Activated CD4-positive, CD25-positive, alpha-beta regulatory T cell treated with anti-CD3 and anti-CD28 coated beads, Interleukin-2, amount 50 U/mL, for 24 hours (primary cell): Measurements from ENCODE around the gene HEMK1.

Experiments
- ATAC-seq, 2 donors: fragments of 150-1000 bp; cut with Tn5 transposase; one replicate each; pipeline ENCODE4 v1.10.0; 2021; ENCODE audit warnings: mild to moderate bottlenecking in 1 of 2, moderate library complexity in 1 of 2

Gene HEMK1

GRCh38 chr3:50577348-50577747 is 8.0 kb downstream of the HEMK1 start:
- no peak for ATAC-seq

- ATAC-seq = peak in 1 of 2 donors; percentile 42
Measured at GRCh38 chr3:50580683-50581458, 11.5 kb downstream of the HEMK1 start.

- no peak for ATAC-seq
Measured at GRCh38 chr3:50581459-50581842, 12.1 kb downstream of the HEMK1 start.

- ATAC-seq = no peak
Measured at GRCh38 chr3:50582083-50582482, 12.8 kb downstream of the HEMK1 start.

GRCh38 chr3:50583897-50584296 is 14.6 kb downstream of the HEMK1 start:
- no peak for ATAC-seq

- ATAC-seq = no peak
Measured at GRCh38 chr3:50584391-50584790, 15.1 kb downstream of the HEMK1 start.

- ATAC-seq = no peak
Measured at GRCh38 chr3:50585919-50586762, 16.8 kb downstream of the HEMK1 start.

GRCh38 chr3:50586763-50587070 is 17.4 kb downstream of the HEMK1 start:
- ATAC-seq = no peak

- no peak for ATAC-seq
Measured at GRCh38 chr3:50587373-50587772, 18.1 kb downstream of the HEMK1 start.

GRCh38 chr3:50587806-50588758 is 18.8 kb downstream of the HEMK1 start:
- peak; percentile 49 to 62 for ATAC-seq

GRCh38 chr3:50588759-50589433 is 19.6 kb downstream of the HEMK1 start:
- no peak for ATAC-seq

- peak; percentile 2 to 9 for ATAC-seq
Measured at GRCh38 chr3:50591196-50591741, 21.9 kb downstream of the HEMK1 start.

- ATAC-seq = no peak
Measured at GRCh38 chr3:50592568-50592967, 23.2 kb downstream of the HEMK1 start.

- ATAC-seq = no peak
Measured at GRCh38 chr3:50594253-50594785, 25.0 kb downstream of the HEMK1 start.

- ATAC-seq = no peak
Measured at GRCh38 chr3:50599115-50599715, 29.9 kb downstream of the HEMK1 start.

- no peak for ATAC-seq
Measured at GRCh38 chr3:50599716-50600118, 30.4 kb downstream of the HEMK1 start.

GRCh38 chr3:50600141-50600753 is 30.9 kb downstream of the HEMK1 start:
- ATAC-seq = no peak

- ATAC-seq = peak; percentile 79 to 80
Measured at GRCh38 chr3:50600841-50601591, 31.7 kb downstream of the HEMK1 start.

GRCh38 chr3:50602595-50603191 is 33.4 kb downstream of the HEMK1 start:
- ATAC-seq = no peak
